NT2/D1 (cell line): ENCODE data around the gene BANP.
"Not testable (repeated sequence)": the region's sequence is repeated elsewhere in the genome, so short reads cannot be mapped to it uniquely, and the experiment has no call there.

Experiments used
- SUZ12 ChIP-seq: IDR thresholded peaks from 2 replicates; pipeline ENCODE4 v1.6.1; 2011; ENCODE audit not compliant: insufficient read length, insufficient read depth; ENCODE audit errors: extremely low read depth
- YY1 ChIP-seq: IDR thresholded peaks from 2 replicates; pipeline ENCODE4 v1.6.1; 2011; ENCODE audit not compliant: insufficient read length, insufficient read depth

GRCh38 chr16:88118852-88119741 is 167.9 kb downstream of the BANP start:
- TF ChIP-seq YY1, SUZ12: not testable (repeated sequence)
